ENCODE data around the gene DLEC1.

GRCh38 chr3:38031022-38031994 lies 7.7 kb upstream of the DLEC1 start:
- TF ChIP-seq KAT8 (IDR thresholded peaks at IDR 0.05; ENCODE audit: low read depth) (no peak), KDM1A (IDR thresholded peaks at IDR 0.05) (no peak)
